DMS114 treated with DMSO at 0.1 percent for 48 hours (cell line): Measurements from ENCODE around the gene TSPAN7.

Source experiments
- DNase-seq: peaks from one replicate; lab custom pipeline; 2025; ENCODE audit not compliant: unreplicated experiment; lab: John Stamatoyannopoulos, UW

TSPAN7 gene, protein sequence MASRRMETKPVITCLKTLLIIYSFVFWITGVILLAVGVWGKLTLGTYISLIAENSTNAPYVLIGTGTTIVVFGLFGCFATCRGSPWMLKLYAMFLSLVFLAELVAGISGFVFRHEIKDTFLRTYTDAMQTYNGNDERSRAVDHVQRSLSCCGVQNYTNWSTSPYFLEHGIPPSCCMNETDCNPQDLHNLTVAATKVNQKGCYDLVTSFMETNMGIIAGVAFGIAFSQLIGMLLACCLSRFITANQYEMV

DNA sequence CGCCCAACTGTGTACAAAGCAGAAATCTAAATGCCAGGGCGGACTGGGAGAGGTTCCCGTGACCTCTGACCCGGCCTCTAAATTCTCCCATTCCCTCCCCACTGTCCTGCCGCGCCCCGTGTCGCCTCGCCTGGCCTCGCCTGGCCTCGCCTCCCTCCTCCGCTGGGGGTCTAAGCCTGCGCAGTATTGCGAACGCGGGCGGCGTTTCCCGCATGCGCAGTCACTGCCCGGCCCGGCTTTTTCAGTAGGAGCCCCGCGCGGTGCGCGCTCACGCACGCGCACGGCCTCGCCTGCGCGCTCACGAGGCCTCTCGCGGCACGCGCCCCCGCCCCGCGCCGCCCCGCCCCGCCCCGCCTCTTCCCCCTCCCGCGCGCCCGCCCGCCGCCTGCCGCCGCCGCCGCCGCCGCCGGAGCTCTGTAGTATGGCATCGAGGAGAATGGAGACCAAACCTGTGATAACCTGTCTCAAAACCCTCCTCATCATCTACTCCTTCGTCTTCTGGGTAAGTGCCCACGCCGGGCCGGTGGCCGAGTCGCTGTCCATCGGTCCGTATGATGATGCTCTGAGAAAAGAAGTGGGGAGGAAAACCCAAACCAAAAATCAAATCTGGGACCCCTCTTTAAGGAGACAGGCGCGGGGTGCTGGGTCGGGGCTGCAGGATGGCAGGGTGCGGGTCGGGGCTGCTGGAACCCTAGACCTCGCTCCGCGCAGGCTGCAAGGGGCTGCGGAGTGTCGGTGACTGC, at the start of gene TSPAN7:
TSS of gene TSPAN7 (plus strand) at position 417 of the 743 bp plus-strand sequence. CDS start at position 422, 5 bp downstream.
- DNase-seq, result peak; percentile 28

DNA sequence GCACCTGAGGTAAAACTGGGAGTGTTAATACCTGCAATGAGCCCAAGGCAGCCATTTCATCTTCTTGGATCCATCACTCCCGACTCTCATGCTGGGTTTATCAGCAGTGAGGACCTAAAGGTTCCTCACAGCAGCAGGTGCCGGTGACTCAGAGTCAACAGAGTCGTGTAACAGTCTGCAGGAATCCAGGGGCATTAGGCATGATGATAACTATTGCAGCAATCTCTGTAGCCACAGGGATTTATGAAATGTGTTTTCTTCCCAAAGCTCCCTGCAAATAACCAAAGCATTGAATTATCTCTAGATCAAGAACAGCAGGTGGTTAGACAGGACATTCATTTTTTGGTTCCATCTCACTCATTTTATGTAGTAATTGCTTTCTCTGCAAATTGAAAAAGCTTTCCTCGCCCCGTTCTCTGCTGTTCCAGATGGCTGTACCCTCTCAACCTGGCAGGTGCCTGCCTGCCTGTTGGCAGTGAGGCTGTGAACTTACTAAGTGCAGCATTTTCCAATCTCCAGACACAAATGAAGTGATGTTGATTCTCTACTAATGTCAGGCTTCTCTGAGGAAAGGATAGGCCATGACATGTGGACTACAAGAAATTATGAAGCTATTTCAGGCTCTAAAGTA, 48.1 kb upstream of the TSPAN7 start:
- no peak for DNase-seq

DNA sequence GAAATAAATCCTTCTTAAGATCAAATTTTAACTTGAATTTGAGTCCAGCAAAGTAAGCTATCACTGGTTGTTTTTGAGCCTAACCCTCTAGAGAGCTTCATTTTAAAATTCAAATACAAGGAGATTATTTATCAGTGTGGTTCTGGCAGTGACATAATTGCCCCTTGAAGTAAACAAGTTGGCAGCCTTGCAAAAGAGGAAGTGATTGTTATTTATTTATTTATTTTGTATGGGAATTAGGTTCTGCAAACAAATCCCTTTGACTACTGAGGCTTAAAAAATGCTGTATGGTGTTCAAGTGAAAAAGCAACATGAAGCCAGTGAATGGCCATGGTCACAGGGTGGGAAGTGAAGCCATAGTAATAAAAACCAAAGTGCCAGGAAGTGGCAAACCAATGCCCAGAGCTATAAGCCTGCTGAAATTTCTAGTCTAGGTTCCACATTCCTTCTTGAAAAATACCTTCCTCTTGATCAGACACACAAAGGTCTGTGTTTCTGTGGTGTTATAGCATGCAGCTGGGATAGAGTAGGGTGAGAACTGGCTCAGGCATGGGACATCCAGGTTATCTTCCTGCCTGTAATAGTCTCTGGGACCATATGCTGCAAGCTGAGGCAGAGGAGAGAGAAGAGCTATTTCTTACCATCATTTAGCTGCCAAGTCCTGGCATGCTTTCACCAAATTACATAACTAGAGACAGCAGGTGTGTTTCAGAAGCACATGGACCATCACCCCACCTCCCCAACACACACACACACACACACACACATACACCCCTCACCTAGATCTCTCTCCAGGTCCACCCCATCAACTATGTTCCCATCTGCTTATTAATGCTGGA, 47.1 kb upstream of the TSPAN7 start:
- DNase-seq, result no peak

DNA sequence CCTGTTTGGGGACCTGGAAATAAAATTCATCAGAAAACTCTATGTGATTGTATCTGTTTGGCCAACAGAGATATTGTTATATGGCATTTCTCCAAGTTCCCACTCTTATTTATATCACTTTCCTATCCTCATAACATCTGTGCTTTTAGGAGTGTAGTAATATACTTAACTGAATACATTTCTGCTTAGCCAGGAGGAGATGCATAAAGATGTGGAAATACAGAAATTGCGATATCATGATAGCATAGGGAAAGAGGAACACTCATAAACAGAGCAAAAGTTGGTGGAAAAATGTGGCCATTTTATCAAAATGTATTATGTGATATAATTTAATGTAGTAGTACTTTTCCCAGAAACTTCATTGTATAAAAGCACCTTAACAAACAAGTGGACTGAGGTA, 46.1 kb upstream of the TSPAN7 start:
- no peak for DNase-seq

DNA sequence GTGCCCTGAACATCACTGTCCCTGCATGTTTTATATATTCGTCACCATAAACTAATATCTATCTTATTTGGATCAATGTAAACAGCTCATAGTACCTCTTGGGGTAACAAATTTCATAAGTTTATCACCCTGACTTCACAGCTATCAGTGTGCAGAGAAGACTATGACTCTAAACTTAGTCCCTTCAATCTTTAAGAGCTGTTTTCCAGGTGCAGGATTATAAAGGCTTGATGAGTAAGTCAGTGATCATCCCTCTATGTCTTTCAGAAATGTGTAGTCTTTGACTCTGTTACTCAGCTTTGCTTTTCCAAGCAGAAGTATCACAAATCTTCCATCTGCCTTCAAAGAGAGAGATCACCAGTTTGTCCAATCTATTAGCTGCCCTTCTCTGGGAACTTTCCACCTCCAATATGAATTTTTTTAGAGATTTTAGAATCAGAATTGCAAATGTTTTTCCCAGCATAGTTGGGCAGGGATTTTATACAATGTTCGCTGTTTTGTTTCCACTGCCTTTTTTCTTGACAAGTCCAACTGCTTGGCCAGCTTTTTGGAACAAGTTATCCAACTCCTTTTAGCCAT, 45.1 kb upstream of the TSPAN7 start:
- DNase-seq, result no peak

DNA sequence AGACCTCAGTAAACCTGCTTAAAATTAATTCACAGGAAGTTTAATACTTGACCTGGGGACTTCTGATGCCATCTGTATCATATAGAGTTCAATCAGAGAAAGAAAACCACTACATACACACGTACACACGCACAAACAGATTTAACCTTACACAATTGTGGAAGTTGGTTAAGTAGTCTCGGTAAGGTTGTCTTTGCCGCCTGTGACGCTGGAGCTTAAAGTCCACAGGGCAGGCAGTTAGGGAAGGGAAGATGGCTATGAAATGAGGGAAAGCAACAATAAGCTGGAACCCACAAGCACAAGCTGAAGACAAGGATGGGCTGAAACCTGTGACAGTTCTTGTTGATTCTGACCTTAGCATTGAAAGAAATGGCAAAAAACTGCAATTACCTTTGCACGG, 41.7 kb upstream of the TSPAN7 start:
- DNase-seq, result no peak

DNA sequence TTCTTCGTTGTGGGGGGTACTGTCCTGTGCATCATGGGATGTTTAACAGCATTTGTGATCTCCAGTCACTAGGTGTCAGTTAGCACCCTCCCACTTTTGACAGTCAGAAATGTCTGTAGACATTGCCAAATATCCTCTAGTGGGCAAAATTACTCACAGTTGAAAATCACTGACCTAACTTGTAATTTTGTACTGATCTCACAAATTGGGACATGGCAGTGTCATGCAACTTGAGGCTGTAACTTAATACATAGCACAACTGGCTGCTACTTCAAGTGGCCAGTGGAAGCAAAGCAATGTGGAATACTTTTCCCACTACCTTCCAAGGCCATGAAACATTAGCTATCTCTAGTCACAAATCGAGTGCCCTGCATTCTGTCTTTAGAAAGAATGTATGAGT, 23.2 kb upstream of the TSPAN7 start:
- DNase-seq, result no peak

DNA sequence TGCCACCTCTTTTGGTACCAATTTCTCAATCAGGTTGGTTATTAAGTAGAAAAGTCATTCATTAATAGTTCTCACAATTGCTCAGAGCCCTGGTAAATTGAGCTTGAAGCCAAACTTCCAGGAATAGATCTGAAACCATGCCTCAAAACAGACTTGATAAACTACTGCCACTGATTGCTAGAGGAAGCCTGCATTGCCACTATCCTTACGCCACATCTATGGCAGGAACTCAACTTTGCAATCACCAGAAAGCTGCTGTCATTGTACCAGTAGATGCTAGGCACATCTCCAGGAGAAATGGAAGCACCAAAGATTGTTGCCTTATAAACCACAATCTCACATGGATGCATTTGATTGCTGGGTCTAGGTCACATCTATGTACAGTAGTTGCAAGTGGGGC, 21.6 kb upstream of the TSPAN7 start:
- DNase-seq, result no peak

DNA sequence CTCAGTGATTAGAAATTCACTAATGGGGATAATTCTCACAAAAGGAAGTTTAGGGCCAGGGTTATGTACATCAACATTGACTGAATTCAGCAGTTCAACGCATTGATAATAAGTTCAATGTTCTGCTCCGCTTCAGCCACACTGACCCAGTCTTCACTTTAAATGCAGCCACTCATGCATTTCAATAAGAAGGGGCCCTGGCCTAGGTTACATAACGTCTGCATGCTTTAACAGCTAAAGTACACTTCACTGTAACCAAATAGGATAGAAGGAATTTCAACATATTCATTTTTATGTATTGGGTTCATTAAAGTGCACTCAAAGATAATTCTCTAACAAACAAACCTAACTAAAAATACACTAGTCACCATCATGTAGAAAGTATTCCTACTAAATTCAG, 12.8 kb upstream of the TSPAN7 start:
- no peak for DNase-seq

DNA sequence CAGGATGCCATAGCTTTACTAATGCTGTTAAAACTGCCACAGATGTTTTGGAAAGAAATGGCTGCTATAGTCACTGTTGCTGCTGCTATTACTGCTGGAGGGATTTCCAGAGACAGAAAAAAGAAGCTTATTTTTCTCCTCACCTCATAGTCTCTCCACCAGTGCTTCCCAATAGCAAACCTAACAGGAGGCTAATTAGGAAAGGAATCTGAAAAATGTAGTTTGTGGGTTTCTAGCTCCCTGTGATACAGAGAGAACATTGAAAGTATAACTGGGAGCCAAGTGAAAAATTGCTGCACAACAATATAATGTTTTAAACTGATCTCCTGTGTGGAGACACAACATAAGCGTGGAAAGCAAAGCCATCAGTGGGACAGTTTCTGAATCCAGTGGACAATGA, 8.6 kb upstream of the TSPAN7 start:
- no peak for DNase-seq

DNA sequence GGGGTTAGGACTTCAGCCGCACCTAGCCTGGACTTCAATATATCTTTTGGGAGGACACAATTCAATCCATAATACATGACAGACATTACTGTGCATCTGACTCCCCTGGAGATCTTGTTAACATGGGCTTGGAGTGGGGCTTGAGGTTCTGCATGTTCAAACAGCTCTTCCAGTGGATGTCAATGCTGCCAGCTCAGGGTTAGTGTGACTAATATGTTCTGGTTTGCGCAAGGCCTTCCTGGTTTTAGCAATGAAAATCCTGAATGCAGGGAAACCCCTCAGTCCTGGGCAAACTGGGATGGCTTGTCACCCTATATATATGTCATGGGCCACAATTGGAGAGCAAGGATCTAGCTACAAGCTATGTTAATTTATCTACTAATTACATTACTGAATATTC, 2.7 kb upstream of the TSPAN7 start:
- DNase-seq, result no peak

DNA sequence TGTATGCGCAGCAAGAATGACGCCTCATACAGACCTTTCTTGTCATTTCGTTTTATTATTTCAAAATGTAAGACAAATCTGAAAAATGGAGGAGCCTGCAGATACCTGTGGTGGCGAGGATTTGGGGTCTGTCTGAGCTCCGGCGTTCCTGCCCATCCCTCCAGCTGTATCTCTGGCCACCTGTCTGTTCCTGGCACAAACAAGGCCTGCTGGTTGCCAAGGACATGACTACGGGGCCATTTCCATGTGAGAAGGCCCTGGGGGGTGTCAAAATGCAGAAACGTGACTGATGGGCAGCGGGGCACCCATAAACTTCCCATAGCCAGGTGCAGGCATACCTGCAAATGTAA, 591 bp upstream of the TSPAN7 start:
- DNase-seq, result no peak

DNA sequence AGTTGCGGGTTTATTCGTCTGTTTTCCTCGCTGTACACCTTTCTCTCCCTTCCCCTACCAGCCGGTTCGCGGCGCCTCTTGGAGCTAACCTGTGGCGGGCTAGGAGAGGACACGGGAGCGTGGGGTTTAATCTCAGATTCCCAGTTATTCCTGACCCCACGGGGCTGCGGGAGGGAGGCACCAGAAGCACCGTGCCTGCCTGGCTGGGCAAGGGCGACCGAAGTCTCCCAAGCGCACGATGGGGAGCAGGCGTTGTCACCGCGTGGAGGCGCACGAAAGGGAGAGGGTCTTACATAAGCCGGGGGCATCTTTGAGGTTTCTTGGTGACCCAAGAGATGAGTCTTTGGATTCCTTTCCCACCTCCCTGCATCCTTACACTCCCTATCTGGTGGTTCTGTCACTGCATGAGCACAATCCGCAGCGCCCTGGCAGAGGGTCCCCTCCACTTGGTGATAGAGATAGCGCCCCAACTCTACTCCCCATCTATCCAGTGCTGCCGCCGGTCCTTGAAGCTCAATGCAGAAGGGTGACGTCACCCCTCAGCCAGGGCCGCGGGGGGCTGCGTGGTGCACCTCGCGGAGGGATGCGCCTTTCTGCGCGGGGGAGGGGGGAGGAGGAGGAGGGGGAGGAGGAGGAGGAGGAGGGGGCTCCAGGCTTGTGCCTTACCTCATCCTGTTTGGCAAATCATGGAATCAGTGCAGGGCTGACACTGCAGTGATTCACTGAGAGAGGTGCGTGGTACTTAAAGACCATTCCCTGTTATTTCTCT, 793 bp downstream of the TSPAN7 start:
- no peak for DNase-seq

DNA sequence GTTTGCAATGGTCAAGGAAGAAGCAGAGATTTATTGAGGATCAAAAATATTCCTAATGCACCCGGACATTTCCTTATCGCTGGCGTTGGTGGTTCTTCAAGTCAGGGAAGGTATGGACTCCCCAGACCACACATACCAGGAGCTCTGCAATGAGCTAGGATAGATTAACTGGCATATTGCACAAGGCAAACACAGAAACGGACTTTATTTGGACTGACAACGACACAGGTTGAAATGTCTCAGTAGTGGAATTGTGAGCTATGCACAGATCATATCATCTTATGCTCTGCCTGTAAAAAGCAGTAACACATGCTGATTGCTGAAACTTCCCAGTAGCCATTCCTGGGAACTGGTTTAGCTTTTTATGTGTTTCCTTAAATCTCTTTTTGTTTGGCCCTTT, 1.7 kb downstream of the TSPAN7 start:
- DNase-seq, result no peak

DNA sequence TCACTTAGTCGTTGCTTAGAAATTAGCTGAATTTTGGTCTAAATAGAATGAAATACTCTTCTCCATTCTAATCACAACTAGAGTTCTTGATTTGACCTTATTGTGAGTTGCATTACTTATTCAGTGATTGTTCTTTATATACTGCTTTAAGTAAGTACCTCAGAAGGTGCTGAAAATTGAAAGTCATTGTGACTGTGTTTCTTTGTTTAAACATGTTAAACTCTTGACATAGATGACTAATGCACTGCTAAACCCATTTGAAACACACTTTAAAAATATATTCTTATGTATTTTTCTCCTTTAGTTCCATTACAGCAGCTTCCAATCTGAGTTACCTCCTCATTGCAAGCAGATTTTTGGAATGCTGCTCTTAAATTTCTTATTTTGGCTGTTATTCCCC, 9.1 kb downstream of the TSPAN7 start:
- DNase-seq, result no peak

DNA sequence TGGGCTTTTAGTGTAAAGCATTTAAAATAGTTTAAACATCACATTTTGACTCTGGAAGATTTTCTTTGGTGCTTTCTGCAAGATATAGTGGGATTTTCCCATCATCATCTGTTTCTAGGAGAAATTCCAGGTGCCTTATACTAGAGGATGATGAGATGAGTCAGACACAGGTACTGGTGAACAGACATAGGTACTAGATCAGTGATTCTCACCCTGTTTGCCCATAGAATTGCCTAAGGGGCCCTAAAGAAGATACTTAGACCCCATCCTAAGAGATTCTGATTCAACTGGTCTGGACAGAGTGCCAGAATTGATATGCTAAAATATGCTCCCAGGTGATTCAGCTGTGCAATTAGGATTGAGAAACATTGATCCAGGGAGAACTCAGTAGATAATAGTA, 9.7 kb downstream of the TSPAN7 start:
- no peak for DNase-seq

DNA sequence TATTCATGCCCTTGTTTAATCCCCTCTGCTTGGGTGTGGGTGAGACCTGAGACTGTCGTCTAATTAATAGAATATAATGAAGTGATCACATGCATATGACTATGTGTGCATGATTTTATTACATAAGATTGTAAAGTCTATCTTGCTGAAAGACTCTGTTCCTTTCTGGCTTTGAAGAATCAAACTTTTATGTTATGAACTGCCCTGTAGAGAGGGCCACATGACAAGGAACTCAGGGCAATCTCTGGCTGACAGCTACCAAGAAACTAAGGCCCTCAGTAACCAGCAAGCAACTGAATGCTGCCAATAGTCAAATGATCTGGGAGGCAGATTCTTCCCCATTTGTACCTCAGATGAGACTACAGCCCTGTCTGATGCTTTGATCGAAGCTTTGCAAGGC, 13.5 kb downstream of the TSPAN7 start:
- no peak for DNase-seq

DNA sequence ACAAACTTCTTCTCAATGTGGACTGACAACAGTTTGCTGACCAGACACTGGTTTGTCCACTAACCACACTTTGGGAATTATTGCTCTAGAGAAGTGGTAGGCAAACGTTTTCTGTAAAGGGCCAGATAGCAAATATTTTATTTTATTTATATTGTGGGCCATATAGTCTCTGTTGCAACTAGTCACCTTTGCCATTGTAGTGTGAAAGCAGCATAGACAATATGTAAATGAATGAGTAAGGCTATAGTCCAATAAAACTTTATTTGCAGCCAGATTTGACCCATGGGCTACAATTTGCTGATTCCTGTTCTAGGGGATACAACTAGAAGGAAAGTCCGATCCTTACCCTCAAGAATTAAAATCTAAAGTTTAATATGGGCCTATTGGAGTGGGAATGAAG, 14.5 kb downstream of the TSPAN7 start:
- no peak for DNase-seq

DNA sequence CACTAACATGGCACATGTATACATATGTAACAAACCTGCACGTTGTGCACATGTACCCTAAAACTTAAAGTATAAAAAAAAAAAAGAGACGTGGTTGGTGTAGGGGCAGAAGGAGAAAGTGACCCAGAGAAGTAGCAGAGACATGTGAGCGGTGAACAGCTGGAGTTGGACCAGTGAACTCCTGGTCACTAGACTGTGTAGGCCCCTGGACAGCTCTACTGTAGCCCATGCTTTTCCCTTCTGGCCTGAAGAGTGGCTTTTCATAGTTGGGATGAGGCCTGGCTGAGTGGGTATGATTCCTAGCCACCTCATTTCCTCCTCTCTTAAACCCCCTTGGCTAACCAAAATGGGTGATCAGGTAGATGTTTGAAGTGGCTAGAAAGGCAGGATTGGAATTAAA, 16.4 kb downstream of the TSPAN7 start:
- DNase-seq, result no peak

DNA sequence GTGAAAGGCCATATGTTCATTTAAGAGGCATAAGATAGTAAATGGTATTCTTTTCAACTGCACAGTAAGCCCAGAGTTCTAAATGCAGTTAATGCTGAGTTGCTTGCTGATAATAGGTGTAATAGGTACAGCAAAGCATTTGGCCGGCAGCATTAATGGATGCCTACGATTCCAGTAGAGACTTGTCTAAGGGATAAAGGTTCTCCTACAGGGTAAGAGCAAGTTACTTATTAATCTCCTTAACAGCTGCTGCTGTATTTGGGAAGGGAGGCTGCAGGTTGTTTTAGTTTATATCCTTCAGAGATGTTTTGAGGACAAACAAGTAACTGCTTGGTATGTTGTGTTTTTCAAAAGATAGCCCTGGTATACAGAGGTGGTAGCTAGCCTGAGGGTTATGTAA, 16.8 kb downstream of the TSPAN7 start:
- DNase-seq, result no peak

DNA sequence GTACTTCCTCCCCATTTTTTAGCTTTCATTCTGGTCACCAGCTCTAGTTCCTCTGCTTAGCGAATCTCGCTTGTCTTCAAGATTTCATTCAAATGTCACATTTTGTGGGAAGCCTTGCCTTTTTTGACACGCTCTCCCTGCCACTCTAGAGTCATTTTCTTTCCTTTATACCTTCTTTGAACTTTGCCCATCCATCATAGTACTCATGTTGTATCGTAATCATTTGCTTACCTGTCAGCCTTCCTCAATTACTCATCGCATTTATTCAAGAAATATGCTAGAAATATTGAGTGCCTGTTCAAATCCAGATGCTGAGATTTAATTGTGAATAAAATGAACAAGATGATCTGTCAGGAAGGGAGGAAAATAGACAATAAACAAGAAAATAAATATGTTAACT, 21.8 kb downstream of the TSPAN7 start:
- no peak for DNase-seq
